Heart right ventricle (tissue), 16 donors: ENCODE results near the gene LRP2. TPM values are rescaled to one million over a fixed set of nuclear protein-coding genes. Genes with fewer than 3 reads are reported as not detected.
"Not testable (repeated sequence)": the region's sequence is repeated elsewhere in the genome, so short reads cannot be mapped to it uniquely, and the experiment has no call there.

ENCODE experiments used
- ATAC-seq, 8 donors: fragments of 200-7000 bp; cut with Tn5 transposase; one replicate each; pipeline ENCODE4 v1.9.1; 2020; ENCODE audit warnings: mild to moderate bottlenecking in 8 of 8, moderate library complexity in 8 of 8, moderate number of reproducible peaks in 1 of 8
- DNase-seq, 2 donors: peaks; one replicate each; pipeline ENCODE4 v3.0.0-alpha.2; 2020
- H3K27ac ChIP-seq, 10 donors: fragments of 200-600 bp; sonication (generic) in 2 of 10; one replicate each; pipeline versions ENCODE4 v1.5.0 to v1.8.0; 2020 to 2022; ENCODE audit warnings: mild to moderate bottlenecking in 3 of 10
- H3K27me3 ChIP-seq, 7 donors: fragments of 200-600 bp; one replicate each; pipeline ENCODE4 v1.8.0; 2021 to 2022; ENCODE audit warnings: mild to moderate bottlenecking in 2 of 7
- H3K36me3 ChIP-seq, 9 donors: fragments of 200-600 bp; sonication (generic) in 1 of 9; one replicate each; pipeline versions ENCODE4 v1.5.0 to v1.8.0; 2020 to 2022; ENCODE audit warnings: mild to moderate bottlenecking in 2 of 9
- H3K4me1 ChIP-seq, 9 donors: fragments of 200-600 bp; sonication (generic) in 1 of 9; one replicate each; pipeline versions ENCODE4 v1.5.0 to v1.8.0; 2020 to 2022; ENCODE audit warnings: mild to moderate bottlenecking in 4 of 9
- H3K4me3 ChIP-seq, 10 donors: fragments of 200-600 bp; sonication (generic) in 2 of 10; one replicate each; pipeline versions ENCODE4 v1.5.0 to v1.8.0; 2020 to 2022; ENCODE audit warnings: mild to moderate bottlenecking in 7 of 10, moderate library complexity in 2 of 10
- H3K9me3 ChIP-seq, 11 donors: fragments of 200-600 bp in 10 of 11; sonication (generic) in 2 of 11; one replicate each; pipeline versions ENCODE4 v1.5.0 to v1.8.0; 2013 to 2022; ENCODE audit warnings: mild to moderate bottlenecking in 2 of 11, control low read depth in 1 of 11, moderate library complexity in 1 of 11
- WGBS, 2 donors: extraction: QIAGEN DNeasy Blood & Tissue Kit; methylation state at CpG; one replicate each; pipeline ENCODE4 v1.1.7; 2013; ENCODE audit warnings: inconsistent platforms in 1 of 2; 5-methylcytosine and 5-hydroxymethylcytosine counted together
- intact Hi-C, 10 donors: fragments of 100-400 bp; cut with DNase I; formaldehyde crosslinking; loops; one replicate each; pipeline versions ENCODE4 v1.11.1 to v1.14.2; 2022
- polyA plus RNA-seq, 2 donors: library from polyadenylated mRNA; stranded (reverse); fragments of 200-250 nt; gene quantifications; one replicate each; pipeline ENCODE4 v1.2.3, GENCODE V29; 2013
- total RNA-seq, 10 donors: library from RNA; stranded (reverse); fragmentation: NEBNext Ultra II Directional in 3 of 10; extraction: Animal tissue kit (Norgen Biotek cat#: 25700) in 3 of 10; gene quantifications; one replicate each; pipeline versions ENCODE4 v1.2.1 to v1.2.4, GENCODE V29; 2021 to 2023
- TF ChIP-seq, protein P1 (sequence below), 9 donors: fragments of 200-600 bp; sonication (generic) in 2 of 9; IDR thresholded peaks; one replicate each; pipeline versions ENCODE4 v1.5.0 to v1.8.0; 2021 to 2022; ENCODE audit warnings: antibody characterized with exemption in 9 of 9, mild to moderate bottlenecking in 5 of 9, moderate library complexity in 1 of 9
- donor health status: Arrhythmogenic right ventricular cardiomyopathy.
- donor health status: ischemic (EF 13 %, LVEDD 7.1; RV severe dilation, severe dysfunction).
- donor health status: healthy with polysubstance abuse.
- donor health status: DM: no; HTN: yes; CAD: no.
- donor health status: DM: no; HTN: no; CAD: no.
- donor health status: ischemic (EF 25% LVEDD 6.9; RV normal size, moderate dysfunction).
- donor health status: ischemic (EF 25% LVEDD 5.7; RV mildly dilated, moderate dysfunction).
- donor health status: healthy.
- donor health status: DM: yes; HTN: yes; CAD: no.
- donor health status: Ischemic cardiomyopathy.
- donor health status: ischemic (EF 35%, LVEDD 5.7; RV mildly dilated, moderate dysfunction).
- donor health status: nonischemic (EF 11% LVEDD 7.7; RV severe dilation, severe dysfunction).
- donor health status: DM: yes; HTN: yes; CAD: no.
- donor health status: PGD.
- donor health status: ischemic (EF 29% LVEDD 5.4; RV normal size, mild dysfunction).
- donor health status: nonischemic (EF 23%, LVEDD 6.1; RV moderate dilation, normal function).

Gene LRP2
- total and polyA plus RNA-seq, 12 donors, result 0.06 to 1.3 (median 0.27) TPM; not detected in 8

GRCh38 chr2:169275696-169276444 is 86.5 kb downstream of the LRP2 start:
- intact Hi-C loops, result loop anchor here in 2 of 10 donors (5.0 kb wide), 2 partner anchors 164 to 169 kb away; no protein-coding TSS in a partner anchor
- TF ChIP-seq, protein P1, sequence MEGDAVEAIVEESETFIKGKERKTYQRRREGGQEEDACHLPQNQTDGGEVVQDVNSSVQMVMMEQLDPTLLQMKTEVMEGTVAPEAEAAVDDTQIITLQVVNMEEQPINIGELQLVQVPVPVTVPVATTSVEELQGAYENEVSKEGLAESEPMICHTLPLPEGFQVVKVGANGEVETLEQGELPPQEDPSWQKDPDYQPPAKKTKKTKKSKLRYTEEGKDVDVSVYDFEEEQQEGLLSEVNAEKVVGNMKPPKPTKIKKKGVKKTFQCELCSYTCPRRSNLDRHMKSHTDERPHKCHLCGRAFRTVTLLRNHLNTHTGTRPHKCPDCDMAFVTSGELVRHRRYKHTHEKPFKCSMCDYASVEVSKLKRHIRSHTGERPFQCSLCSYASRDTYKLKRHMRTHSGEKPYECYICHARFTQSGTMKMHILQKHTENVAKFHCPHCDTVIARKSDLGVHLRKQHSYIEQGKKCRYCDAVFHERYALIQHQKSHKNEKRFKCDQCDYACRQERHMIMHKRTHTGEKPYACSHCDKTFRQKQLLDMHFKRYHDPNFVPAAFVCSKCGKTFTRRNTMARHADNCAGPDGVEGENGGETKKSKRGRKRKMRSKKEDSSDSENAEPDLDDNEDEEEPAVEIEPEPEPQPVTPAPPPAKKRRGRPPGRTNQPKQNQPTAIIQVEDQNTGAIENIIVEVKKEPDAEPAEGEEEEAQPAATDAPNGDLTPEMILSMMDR (IDR thresholded peaks at IDR 0.05), result peak in 7 of 9 donors; percentile 10 to 41 (median 35)
- Histone ChIP-seq H3K27me3 (peaks cover 0 to 4% (median 0%) of the 10 kb centered on the region in 7 donors), H3K4me3 (no peak overlapping the region), H3K27ac (no peak overlapping the region), H3K9me3 (no peaks in the 10 kb centered on the region), H3K4me1 (no peaks in the 10 kb centered on the region), H3K36me3 (no peaks in the 10 kb centered on the region)
- 74 to 82% methylated on average over 7 of the region's 7 CpGs for WGBS, 2 donors
- no peak for DNase-seq
- ATAC-seq, result no peak

- TF ChIP-seq, protein P1 (IDR thresholded peaks at IDR 0.05), result no peak
- H3K36me3 ChIP-seq, result no peaks in the 10 kb centered on the region
- intact Hi-C loops, result no loop called here
- H3K27ac ChIP-seq, result no peak overlapping the region
- ATAC-seq (no peak), DNase-seq (no peak)
- 80 to 91% methylated on average over 4 of the region's 4 CpGs for WGBS, 2 donors
- H3K4me1 ChIP-seq, result no peaks in the 10 kb centered on the region
- H3K4me3 ChIP-seq, result no peak overlapping the region
- no peaks in the 10 kb centered on the region for H3K27me3 ChIP-seq
- no peaks in the 10 kb centered on the region for H3K9me3 ChIP-seq
Observed at GRCh38 chr2:169272010-169272409, 90.3 kb downstream of the LRP2 start.

DNA sequence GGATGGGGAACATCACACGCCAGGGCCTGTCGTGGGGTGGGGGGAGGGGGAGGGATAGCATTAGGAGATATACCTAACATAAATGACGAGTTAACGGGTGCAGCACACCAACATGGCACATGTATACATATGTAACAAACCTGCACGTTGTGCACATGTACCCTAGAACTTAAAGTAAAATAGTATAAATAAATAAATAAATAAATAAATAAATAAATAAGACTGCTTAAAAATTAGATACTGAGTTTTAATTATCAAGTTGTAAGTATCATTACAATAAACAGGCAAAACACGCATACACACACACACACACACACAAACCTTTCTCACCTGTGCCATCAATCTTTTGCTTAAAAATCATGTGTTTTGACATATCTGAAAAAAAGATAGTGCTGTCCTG is 91.8 kb downstream of the LRP2 start:
- H3K27me3 ChIP-seq, ATAC-seq, H3K27ac ChIP-seq, intact Hi-C loops, H3K36me3 ChIP-seq, DNase-seq, H3K4me3 ChIP-seq, H3K4me1 ChIP-seq, H3K9me3 ChIP-seq: not testable (repeated sequence)
- WGBS, 2 donors, result 87 to 92% methylated on average over 6 of the region's 6 CpGs

- DNase-seq (no peak), ATAC-seq (no peak)
- no peaks in the 10 kb centered on the region for H3K27me3 ChIP-seq
- TF ChIP-seq, protein P1 (IDR thresholded peaks at IDR 0.05), result no peak
- 71 to 87% methylated on average over 1 of the region's 1 CpG for WGBS, 2 donors
- intact Hi-C loops, result no loop called here
- no peak overlapping the region for H3K4me3 ChIP-seq
- no peaks in the 10 kb centered on the region for H3K4me1 ChIP-seq
- no peaks in the 10 kb centered on the region for H3K36me3 ChIP-seq
- H3K9me3 ChIP-seq, result no peaks in the 10 kb centered on the region
- H3K27ac ChIP-seq, result no peak overlapping the region
Observed at GRCh38 chr2:169265591-169265990, 96.7 kb downstream of the LRP2 start.
